ENCODE results near the gene NLGN2.

- TF ChIP-seq CREB1 (IDR thresholded peaks at IDR 0.05; ENCODE audit: low read depth) (no peak), EGR1 (IDR thresholded peaks at IDR 0.05) (no peak), YY1 (IDR thresholded peaks at IDR 0.05; ENCODE audit: low read depth) (no peak), EP300 (IDR thresholded peaks at IDR 0.05; ENCODE audit: borderline replicate concordance) (no peak), FOXM1 (IDR thresholded peaks at IDR 0.05; ENCODE audit: borderline replicate concordance, low read depth) (no peak)
These were observed 20.9 kb downstream of the NLGN2 start, which contains the start of gene SPEM3 for GRCh38 chr17:7428557-7428956.
